Upper lobe of left lung (tissue), 6 donors: ENCODE results near the gene DSG2. TPM values are rescaled to one million over a fixed set of nuclear protein-coding genes. Genes with fewer than 3 reads are reported as not detected.

Experiments used
- ATAC-seq, 2 donors: fragments of 200-7000 bp; cut with Tn5 transposase; one replicate each; pipeline ENCODE4 v1.9.1; 2022; ENCODE audit warnings: mild to moderate bottlenecking in 2 of 2, moderate library complexity in 2 of 2; ENCODE audit not compliant: low FRiP score in 2 of 2
- DNase-seq, 2 donors: peaks; one replicate each; pipeline ENCODE4 v3.0.0-alpha.2; 2019 to 2020
- H3K27ac ChIP-seq, 4 donors: fragments of 200-600 bp; sonication (generic); one replicate each; pipeline ENCODE4 v1.5.1; 2016 to 2019
- H3K27me3 ChIP-seq, 4 donors: fragments of 200-600 bp; sonication (generic); one replicate each; pipeline ENCODE4 v1.5.1; 2017 to 2019
- H3K36me3 ChIP-seq, 4 donors: fragments of 200-600 bp; sonication (generic); one replicate each; pipeline ENCODE4 v1.5.1; 2016 to 2019
- H3K4me1 ChIP-seq, 4 donors: fragments of 200-600 bp; sonication (generic); one replicate each; pipeline ENCODE4 v1.5.1; 2018 to 2019
- H3K4me3 ChIP-seq, 4 donors: fragments of 200-600 bp; sonication (generic); one replicate each; pipeline ENCODE4 v1.5.1; 2017 to 2019; ENCODE audit warnings: mild to moderate bottlenecking in 2 of 4, moderate library complexity in 1 of 4
- H3K9me3 ChIP-seq, 4 donors: fragments of 200-600 bp; sonication (generic); one replicate each; pipeline ENCODE4 v1.5.1; 2018 to 2019
- CTCF ChIP-seq, 6 experiments: fragments of 450-650 bp in 4 of 6; fragments of 200-600 bp in 2 of 6; sonication (generic) in 2 of 6; IDR thresholded peaks; one replicate each; pipeline ENCODE4 v1.5.1; 2016 to 2019; ENCODE audit warnings: antibody characterized with exemption in 6 of 6
- EP300 ChIP-seq, 4 donors: sonication (generic); formaldehyde crosslinking; IDR thresholded peaks; one replicate each; pipeline ENCODE4 v1.5.1; 2017; ENCODE audit warnings: antibody characterized with exemption in 4 of 4, control low read depth in 2 of 4
- POLR2A ChIP-seq, 4 donors: fragments of 450-650 bp; IDR thresholded peaks; one replicate each; pipeline ENCODE4 v1.5.1; 2016 to 2017; ENCODE audit warnings: antibody characterized with exemption in 4 of 4, mild to moderate bottlenecking in 2 of 4
- POLR2AphosphoS5 ChIP-seq, 2 donors: sonication (generic); formaldehyde crosslinking; IDR thresholded peaks; one replicate each; pipeline ENCODE4 v1.5.1; 2017; ENCODE audit warnings: antibody characterized with exemption in 2 of 2
- WGBS, 2 donors: methylation state at CpG; one replicate each; pipeline ENCODE4 v1.1.5; 2017 to 2018; 5-methylcytosine and 5-hydroxymethylcytosine counted together
- total RNA-seq, 6 donors: library from RNA; depleted of rRNA in 4 of 6; stranded (reverse); fragments of >200 nt in 4 of 6; gene quantifications; one replicate each; pipeline versions ENCODE4 v1.1.0 to v1.2.1, GENCODE V29; 2016 to 2021
- donor health status: DM: no; HTN: no; CAD: no; lungs with moderate emphysema.
- donor health status: DM: no; HTN: yes; CAD: no; lungs with severe emphysema.

Gene DSG2
- total RNA-seq, 6 donors from 2014 or later: 5.2 to 55.4 (median 26.8) TPM

DNA sequence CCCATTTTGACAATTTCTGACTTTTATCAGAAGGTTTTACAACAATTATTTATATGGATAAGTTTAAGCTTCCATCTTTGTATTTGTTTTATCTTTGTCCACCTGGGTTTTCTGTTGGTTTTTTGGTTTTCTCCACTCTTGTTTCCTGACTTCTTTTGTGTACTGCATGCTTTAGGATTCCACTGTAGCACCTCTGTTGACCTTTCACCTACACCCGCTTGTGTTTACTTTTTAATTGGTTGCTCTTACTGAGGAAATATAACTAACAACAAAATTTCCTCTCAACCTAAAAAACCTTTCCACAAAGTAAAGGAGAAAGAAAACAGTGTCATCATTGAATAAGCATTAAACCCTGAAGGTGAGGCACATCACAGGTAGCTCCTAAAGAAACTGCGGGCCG is 53.9 kb downstream of the DSG2 start:
- Histone ChIP-seq H3K27me3 (no peaks in the 10 kb centered on the region), H3K9me3 (no peaks in the 10 kb centered on the region), H3K36me3 (no peaks in the 10 kb centered on the region), H3K4me3 (no peak overlapping the region), H3K4me1 (peaks cover 0 to 3% (median 0%) of the 10 kb centered on the region in 4 donors), H3K27ac (no peak overlapping the region)
- DNase-seq (no peak), ATAC-seq (no peak)
- WGBS, 2 donors: 72 to 83% methylated on average over 3 of the region's 3 CpGs
- TF ChIP-seq EP300 (IDR thresholded peaks at IDR 0.05): no peak
- TF ChIP-seq POLR2AphosphoS5 (IDR thresholded peaks at IDR 0.05): no peak

- Histone ChIP-seq H3K36me3 (no peaks in the 10 kb centered on the region), H3K27ac (no peak overlapping the region), H3K4me3 (no peak overlapping the region), H3K9me3 (no peaks in the 10 kb centered on the region), H3K27me3 (no peaks in the 10 kb centered on the region), H3K4me1 (peaks cover 0 to 3% (median 0%) of the 10 kb centered on the region in 4 donors)
- no peak for TF ChIP-seq EP300 (IDR thresholded peaks at IDR 0.05)
- no peak for TF ChIP-seq POLR2AphosphoS5 (IDR thresholded peaks at IDR 0.05)
- TF ChIP-seq CTCF (IDR thresholded peaks at IDR 0.05): no peak
- TF ChIP-seq POLR2A (IDR thresholded peaks at IDR 0.05): no peak
- no peak for ATAC-seq
- 43 to 49% methylated on average over 6 of the region's 6 CpGs for WGBS, 2 donors
- no peak for DNase-seq
These were observed 55.8 kb downstream of the DSG2 start for GRCh38 chr18:31553800-31554199.

DNA sequence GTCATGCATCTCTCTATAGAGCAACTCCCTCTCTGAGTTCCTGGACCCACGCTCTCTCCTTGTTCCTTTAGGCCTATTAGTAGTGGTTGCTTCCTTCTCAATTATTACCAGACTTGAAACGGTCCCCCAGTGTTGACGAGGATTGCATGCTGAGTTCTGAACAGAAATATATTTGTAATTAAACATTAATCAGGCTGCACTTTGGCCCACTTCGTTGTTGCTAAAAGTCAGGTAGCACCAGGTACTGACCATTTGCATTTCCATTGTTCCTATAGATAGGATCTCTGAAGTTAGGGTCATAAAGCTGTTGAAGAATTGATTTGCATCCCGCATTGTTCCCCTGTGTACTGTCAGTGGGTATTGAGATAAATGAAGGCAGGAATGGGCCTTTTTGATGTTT is 56.8 kb downstream of the DSG2 start:
- DNase-seq (no peak), ATAC-seq (no peak)
- no peak overlapping the region for H3K4me3 ChIP-seq
- no peaks in the 10 kb centered on the region for H3K27me3 ChIP-seq
- 77 to 81% methylated on average over 5 of the region's 5 CpGs for WGBS, 2 donors
- H3K4me1 ChIP-seq: peaks cover 0 to 3% (median 0%) of the 10 kb centered on the region in 4 donors
- H3K36me3 ChIP-seq: no peaks in the 10 kb centered on the region
- no peaks in the 10 kb centered on the region for H3K9me3 ChIP-seq
- no peak overlapping the region for H3K27ac ChIP-seq
- no peak for TF ChIP-seq POLR2AphosphoS5 (IDR thresholded peaks at IDR 0.05)
- no peak for TF ChIP-seq POLR2A (IDR thresholded peaks at IDR 0.05)
- no peak for TF ChIP-seq CTCF (IDR thresholded peaks at IDR 0.05)
- no peak for TF ChIP-seq EP300 (IDR thresholded peaks at IDR 0.05)

GRCh38 chr18:31555971-31556747 is 58.2 kb downstream of the DSG2 start:
- Histone ChIP-seq H3K4me1 (peaks cover 0 to 3% (median 0%) of the 10 kb centered on the region in 4 donors), H3K27ac (no peak overlapping the region), H3K4me3 (no peak overlapping the region), H3K27me3 (no peaks in the 10 kb centered on the region), H3K36me3 (no peaks in the 10 kb centered on the region), H3K9me3 (no peaks in the 10 kb centered on the region)
- TF ChIP-seq CTCF (IDR thresholded peaks at IDR 0.05) (peak; percentile 57 to 85 (median 72)), POLR2A (IDR thresholded peaks at IDR 0.05) (no peak), EP300 (IDR thresholded peaks at IDR 0.05) (no peak)
- 7 to 9% methylated on average over 7 of the region's 7 CpGs for WGBS, 2 donors
- ATAC-seq (peak in 1 of 2 donors; percentile 89), DNase-seq (no peak)

DNA sequence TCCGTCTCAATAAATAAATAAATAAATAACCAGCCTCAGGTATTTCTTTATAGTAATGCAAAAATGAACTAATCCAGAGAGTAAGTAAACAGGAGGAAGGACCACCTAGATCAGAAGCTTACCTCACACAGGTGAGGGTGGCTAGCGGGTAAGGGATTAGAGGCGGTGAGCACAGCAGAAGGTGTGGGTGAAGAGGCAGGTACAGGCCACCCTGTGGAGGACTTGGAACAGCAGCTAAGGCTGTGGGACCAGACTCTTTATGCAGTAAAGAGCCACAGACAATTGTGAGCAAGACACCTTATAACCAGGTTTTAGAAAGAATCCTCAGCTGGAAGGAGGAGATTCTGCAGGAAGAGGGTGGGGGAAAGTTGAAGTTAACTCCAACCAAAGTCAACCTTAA is 59.5 kb downstream of the DSG2 start:
- ATAC-seq (no peak), DNase-seq (no peak)
- no peaks in the 10 kb centered on the region for H3K9me3 ChIP-seq
- 94% methylated on average over 3 of the region's 3 CpGs for WGBS, 2 donors
- H3K27ac ChIP-seq: no peak overlapping the region
- peaks cover 0 to 3% (median 0%) of the 10 kb centered on the region in 4 donors for H3K4me1 ChIP-seq
- H3K4me3 ChIP-seq: no peak overlapping the region
- H3K36me3 ChIP-seq: no peaks in the 10 kb centered on the region
- TF ChIP-seq POLR2AphosphoS5 (IDR thresholded peaks at IDR 0.05) (no peak), EP300 (IDR thresholded peaks at IDR 0.05) (no peak), CTCF (IDR thresholded peaks at IDR 0.05) (no peak), POLR2A (IDR thresholded peaks at IDR 0.05) (no peak)
- H3K27me3 ChIP-seq: no peaks in the 10 kb centered on the region
